Measurements from ENCODE around the gene POU2AF1. TPM values are rescaled to one million over a fixed set of nuclear protein-coding genes. Genes with fewer than 3 reads are reported as not detected.

The POU2AF1 gene
- total RNA-seq, 1 donor from 2014 or later = not detected

DNA sequence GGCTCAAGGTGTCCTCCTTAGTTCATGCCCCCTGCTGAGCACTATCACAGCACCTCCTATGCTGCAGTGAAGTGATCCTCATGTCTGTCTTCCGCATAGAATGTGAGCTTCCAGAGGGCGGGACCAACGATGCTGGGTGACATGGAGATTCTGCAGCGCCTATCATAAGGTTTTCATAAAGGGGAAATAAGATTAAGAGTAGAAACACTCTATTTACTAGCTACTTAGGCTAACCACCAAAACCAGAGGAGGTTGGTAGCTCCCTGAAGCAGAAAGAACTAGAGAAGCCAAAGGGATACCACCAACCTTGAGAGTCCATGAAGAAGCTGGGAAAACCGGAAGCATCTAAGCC, 39.3 kb upstream of the POU2AF1 start:
- Mint-ChIP-seq H3K36me3 (ENCODE audit: unreplicated experiment) (no peaks in the 10 kb centered on the region), H3K27me3 (ENCODE audit: unreplicated experiment) (peaks cover 18% of the 10 kb centered on the region), H3K4me3 (ENCODE audit: unreplicated experiment) (no peak overlapping the region), H3K9me3 (ENCODE audit: unreplicated experiment) (no peaks in the 10 kb centered on the region), H3K4me1 (ENCODE audit: unreplicated experiment) (no peaks in the 10 kb centered on the region), H3K27ac (ENCODE audit: unreplicated experiment) (no peak overlapping the region)
- TF ChIP-seq, protein P1, sequence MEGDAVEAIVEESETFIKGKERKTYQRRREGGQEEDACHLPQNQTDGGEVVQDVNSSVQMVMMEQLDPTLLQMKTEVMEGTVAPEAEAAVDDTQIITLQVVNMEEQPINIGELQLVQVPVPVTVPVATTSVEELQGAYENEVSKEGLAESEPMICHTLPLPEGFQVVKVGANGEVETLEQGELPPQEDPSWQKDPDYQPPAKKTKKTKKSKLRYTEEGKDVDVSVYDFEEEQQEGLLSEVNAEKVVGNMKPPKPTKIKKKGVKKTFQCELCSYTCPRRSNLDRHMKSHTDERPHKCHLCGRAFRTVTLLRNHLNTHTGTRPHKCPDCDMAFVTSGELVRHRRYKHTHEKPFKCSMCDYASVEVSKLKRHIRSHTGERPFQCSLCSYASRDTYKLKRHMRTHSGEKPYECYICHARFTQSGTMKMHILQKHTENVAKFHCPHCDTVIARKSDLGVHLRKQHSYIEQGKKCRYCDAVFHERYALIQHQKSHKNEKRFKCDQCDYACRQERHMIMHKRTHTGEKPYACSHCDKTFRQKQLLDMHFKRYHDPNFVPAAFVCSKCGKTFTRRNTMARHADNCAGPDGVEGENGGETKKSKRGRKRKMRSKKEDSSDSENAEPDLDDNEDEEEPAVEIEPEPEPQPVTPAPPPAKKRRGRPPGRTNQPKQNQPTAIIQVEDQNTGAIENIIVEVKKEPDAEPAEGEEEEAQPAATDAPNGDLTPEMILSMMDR (IDR thresholded peaks at IDR 0.05) = no peak
- DNase-seq (ENCODE audit: extremely low spot score, unreplicated experiment) = no peak

DNA sequence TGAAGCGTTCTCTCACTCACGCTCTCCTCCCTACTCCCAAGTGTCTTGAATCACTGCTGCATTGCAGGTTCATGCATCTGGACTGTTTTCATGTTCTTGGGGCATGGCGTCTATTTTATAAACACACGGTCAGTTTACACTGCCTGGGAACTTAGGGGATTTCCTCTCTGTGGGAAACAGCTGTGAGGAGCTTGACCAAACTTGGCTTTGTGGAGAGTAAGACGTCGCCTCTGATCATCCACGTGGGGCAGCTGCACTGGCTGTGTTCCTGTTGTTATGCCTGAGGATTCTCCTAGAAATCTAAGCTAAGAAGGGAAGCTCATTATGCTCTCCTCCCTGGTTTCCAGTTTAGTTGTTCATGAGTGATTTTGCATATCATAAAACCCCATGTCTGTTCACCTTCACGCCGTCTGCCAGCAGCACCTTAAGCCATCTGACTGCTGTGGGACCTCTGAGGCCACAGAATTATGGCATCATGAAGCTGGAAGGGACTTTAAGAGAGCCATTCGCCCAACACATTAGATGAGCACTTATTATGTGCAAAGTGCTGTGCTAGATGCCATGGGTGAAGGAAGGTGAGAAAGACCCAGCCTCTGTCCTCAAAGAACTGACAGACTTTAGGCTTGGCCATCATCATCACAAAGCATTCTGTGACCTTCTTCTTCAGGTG, 38.8 kb upstream of the POU2AF1 start:
- H3K27ac Mint-ChIP-seq (ENCODE audit: unreplicated experiment) = no peak overlapping the region
- H3K27me3 Mint-ChIP-seq (ENCODE audit: unreplicated experiment) = peaks cover 21% of the 10 kb centered on the region
- TF ChIP-seq, protein P1 (IDR thresholded peaks at IDR 0.05) = no peak
- DNase-seq (ENCODE audit: extremely low spot score, unreplicated experiment) = no peak
- no peaks in the 10 kb centered on the region for H3K36me3 Mint-ChIP-seq (ENCODE audit: unreplicated experiment)
- no peak overlapping the region for H3K4me3 Mint-ChIP-seq (ENCODE audit: unreplicated experiment)
- no peaks in the 10 kb centered on the region for H3K9me3 Mint-ChIP-seq (ENCODE audit: unreplicated experiment)
- H3K4me1 Mint-ChIP-seq (ENCODE audit: unreplicated experiment) = no peaks in the 10 kb centered on the region

DNA sequence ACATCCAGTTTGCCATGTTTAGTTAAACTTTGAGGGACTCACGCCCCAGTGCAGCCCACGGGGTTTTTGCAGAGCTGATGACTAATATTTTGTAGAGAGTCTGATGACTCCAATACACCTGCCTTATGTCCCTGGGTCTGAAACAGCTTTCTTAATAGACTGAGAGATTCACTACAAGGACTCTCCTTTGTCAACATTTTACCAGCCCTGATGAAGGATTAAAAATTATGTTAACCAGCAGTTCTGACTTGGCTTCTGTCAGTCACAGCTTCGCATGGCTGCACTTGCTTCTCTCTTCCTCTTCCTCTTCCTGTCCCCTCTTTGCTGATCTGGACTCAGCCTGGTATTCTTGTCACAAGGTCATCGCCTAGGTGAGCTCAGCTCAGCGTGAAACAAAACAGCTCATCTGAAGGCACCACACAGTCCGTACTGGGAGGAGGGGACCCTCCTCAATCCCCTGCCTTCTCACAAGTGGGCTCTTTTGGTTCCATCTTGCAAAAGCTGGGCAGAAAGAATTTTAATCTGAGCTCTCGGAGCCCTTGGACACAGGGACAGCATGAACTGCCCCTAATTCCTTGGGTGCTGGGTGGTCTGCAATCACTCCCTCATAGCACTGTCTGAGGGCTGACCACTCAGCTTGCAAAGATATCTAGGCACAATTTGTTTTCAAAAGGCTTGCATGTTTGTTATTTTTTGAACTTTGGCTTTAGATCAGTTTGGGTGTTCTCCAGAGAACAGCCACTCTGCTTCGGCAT, 38.1 kb upstream of the POU2AF1 start:
- H3K27ac Mint-ChIP-seq (ENCODE audit: unreplicated experiment) = no peak overlapping the region
- H3K4me3 Mint-ChIP-seq (ENCODE audit: unreplicated experiment) = no peak overlapping the region
- TF ChIP-seq, protein P1 (IDR thresholded peaks at IDR 0.05) = no peak
- no peaks in the 10 kb centered on the region for H3K9me3 Mint-ChIP-seq (ENCODE audit: unreplicated experiment)
- no peaks in the 10 kb centered on the region for H3K36me3 Mint-ChIP-seq (ENCODE audit: unreplicated experiment)
- H3K4me1 Mint-ChIP-seq (ENCODE audit: unreplicated experiment) = no peaks in the 10 kb centered on the region
- peaks cover 21% of the 10 kb centered on the region for H3K27me3 Mint-ChIP-seq (ENCODE audit: unreplicated experiment)
- no peak for DNase-seq (ENCODE audit: extremely low spot score, unreplicated experiment)

DNA sequence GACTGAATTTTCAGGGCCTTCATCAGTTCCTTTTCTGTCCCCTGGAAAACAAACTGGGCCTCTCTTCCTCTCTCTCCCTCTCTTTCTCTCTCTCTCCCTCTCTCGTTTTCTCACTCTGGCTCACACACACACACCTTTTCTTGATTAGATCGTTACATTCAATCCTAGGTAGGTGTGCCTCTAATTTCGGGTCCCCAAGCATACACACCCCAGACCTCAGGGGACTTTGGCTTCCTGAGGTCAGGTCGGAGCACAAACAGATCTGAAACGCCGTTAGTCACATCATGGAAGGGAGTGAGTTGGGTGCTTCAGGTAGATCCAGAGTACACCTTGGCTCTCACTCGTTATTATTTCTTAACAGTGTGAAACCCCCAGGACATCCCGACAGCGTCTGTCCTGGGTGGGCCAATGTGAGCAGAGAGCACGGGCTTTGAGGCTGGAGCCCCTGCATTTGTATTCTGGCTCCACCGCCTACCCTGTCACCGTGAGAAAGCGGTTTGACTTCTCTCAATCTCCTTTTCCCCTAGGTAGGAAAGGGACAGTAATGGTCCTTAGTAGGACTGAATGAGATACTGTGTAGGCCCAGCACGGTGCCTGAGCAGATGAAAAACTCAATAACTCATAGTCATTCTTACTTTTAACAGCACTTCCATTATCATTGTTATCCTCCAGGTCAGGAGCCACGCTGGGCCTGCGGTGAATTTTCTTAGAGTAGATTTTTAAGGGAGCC, 37.3 kb upstream of the POU2AF1 start:
- DNase-seq (ENCODE audit: extremely low spot score, unreplicated experiment) = no peak
- Mint-ChIP-seq H3K4me1 (ENCODE audit: unreplicated experiment) (no peaks in the 10 kb centered on the region), H3K9me3 (ENCODE audit: unreplicated experiment) (no peaks in the 10 kb centered on the region), H3K27me3 (ENCODE audit: unreplicated experiment) (peaks cover 22% of the 10 kb centered on the region), H3K36me3 (ENCODE audit: unreplicated experiment) (no peaks in the 10 kb centered on the region), H3K27ac (ENCODE audit: unreplicated experiment) (no peak overlapping the region), H3K4me3 (ENCODE audit: unreplicated experiment) (no peak overlapping the region)
- TF ChIP-seq, protein P1 (IDR thresholded peaks at IDR 0.05) = no peak

DNA sequence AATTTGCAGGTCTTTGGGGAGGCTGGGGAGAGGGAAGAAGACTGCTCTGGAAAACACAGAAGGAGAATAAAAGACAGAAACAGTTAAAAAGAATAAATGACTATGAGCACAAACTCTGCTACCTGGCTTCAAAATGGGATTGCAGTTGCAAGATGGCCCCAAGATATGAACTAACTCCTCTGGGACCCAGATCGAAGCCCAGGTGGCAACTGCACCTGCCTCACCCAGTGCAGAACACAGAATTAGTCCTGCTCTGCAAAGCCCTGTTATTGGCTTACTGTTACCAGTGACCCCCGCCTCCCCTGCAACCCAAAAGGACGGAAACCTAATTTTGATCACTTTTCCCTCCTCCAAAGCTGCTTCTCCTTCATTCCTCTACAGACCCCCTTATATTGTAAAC, 35.9 kb upstream of the POU2AF1 start:
- no peak for DNase-seq (ENCODE audit: extremely low spot score, unreplicated experiment)
- Mint-ChIP-seq H3K27me3 (ENCODE audit: unreplicated experiment) (peaks cover 26% of the 10 kb centered on the region), H3K36me3 (ENCODE audit: unreplicated experiment) (no peaks in the 10 kb centered on the region), H3K27ac (ENCODE audit: unreplicated experiment) (no peak overlapping the region), H3K9me3 (ENCODE audit: unreplicated experiment) (no peaks in the 10 kb centered on the region), H3K4me3 (ENCODE audit: unreplicated experiment) (no peak overlapping the region), H3K4me1 (ENCODE audit: unreplicated experiment) (no peaks in the 10 kb centered on the region)
- TF ChIP-seq, protein P1 (IDR thresholded peaks at IDR 0.05) = no peak
